Stimulated activated CD8-positive, alpha-beta memory T cell treated with anti-CD3 and anti-CD28 coated beads, Interleukin-15, amount 100 ng/mL, for 4 hours (primary cell): ENCODE measurements around the gene MUC22.

ENCODE experiments used
- DNase-seq, 2 donors: peaks; one replicate each; pipeline ENCODE4 v3.0.0-alpha.2; 2020; ENCODE audit warnings: low read depth in 2 of 2

MUC22 gene

DNA sequence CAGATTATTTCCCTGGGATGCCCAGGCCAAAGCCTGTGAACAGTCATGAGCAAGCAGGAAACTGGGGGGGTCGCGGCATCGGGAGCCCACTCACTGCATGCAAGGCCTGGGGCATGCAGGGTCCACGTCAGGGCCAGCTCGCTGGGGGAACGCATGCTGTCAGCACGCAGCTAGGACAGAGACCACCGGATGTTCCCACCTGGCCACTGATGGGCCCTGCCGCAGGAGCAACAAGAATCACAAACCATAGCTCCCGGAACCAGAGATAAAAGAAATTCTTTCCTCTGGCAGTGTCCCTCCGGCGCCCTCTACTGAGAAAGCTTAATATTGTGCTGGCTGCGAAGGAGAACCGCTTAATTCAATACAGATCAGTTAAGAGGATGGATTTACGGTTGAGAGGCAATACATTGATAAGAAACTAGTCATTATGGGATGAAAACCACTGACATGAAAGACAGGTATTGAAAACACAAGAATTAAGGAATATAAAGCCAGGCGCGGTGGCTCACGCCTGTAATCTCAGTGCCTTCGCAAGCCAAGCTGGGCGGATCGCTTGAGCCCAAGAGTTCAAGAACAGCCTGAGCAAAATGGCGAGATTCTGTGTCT lies 69.5 kb downstream of the MUC22 start:
- DNase-seq, result peak; percentile 26 to 31

DNA sequence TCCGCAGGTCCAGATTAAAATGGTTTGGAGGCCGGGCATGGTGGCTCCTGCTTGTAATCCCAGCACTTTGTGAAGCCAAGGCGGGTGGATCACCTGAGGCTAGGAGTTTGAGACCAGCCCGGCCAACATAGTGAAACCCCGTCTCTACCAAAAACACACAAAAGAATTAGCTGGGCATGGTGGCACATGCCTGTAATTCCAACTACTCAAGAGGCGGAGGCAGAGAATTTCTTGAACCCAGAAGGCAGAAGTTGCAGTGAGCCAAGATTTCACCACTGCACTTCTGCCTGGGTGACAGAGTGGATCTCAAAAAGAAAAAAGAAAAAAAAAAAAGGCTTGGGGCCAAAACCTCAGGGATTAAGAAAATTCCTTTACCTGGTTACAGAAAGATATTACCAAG lies 71.6 kb downstream of the MUC22 start:
- DNase-seq, result no peak

DNA sequence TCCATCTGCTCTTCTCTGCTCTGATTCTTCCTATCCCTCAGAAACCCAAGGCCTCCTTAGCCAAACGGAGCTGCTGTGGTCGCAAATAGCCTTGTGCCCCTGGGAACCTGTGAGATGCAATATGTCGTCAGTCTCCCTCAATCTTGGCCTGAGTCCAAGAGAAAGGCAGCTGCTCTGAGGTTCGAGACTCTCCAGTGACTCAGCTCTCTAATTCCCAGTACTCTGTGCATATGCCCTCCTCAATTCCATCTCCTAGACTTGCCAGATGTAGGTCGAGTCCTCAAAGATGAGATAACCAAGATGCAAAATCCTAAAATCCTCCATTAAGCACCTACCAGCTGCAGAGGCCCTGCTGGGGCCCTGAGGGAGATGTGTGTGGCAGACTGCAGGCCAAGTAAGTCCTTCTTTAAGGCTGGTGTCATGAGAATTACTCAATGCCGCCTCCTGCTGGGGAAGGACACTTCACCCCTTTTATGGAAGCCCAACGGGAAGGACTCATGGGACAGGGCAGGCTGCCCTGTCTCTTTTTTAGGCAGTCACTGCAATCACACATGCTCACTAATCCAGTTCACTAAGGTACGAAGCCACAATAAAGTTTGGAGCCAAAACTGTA lies 73.6 kb downstream of the MUC22 start:
- no peak for DNase-seq
